Measurements from ENCODE around the gene NKX3-2. TPM values are rescaled to one million over a fixed set of nuclear protein-coding genes. Genes with fewer than 3 reads are reported as not detected.
A peak's percentile ranks its signal among the peaks of the same experiment; 100 is the strongest.

NKX3-2 gene
- not detected for total RNA-seq

- peaks cover 50% of the 10 kb centered on the region for H3K4me1 Mint-ChIP-seq (ENCODE audit: low read depth)
- peak within 1 kb of the TSS; percentile 74 for H3K4me3 Mint-ChIP-seq
- no peak for DNase-seq
- ChIA-PET CTCF (interaction anchor here (0.6 to 5.2 kb wide), 4 partner anchors 11 to 70 kb away, joined by 3 to 31 read pairs (median 10); no protein-coding TSS in a partner anchor), POLR2A (interaction anchor here (0.8 to 1.6 kb wide), 3 partner anchors 10 to 60 kb away, joined by 3 to 4 read pairs (median 3); no protein-coding TSS in a partner anchor)
- ATAC-seq = no peak
- no peaks in the 10 kb centered on the region for H3K9me3 Mint-ChIP-seq
- peaks cover 69% of the 10 kb centered on the region for H3K27me3 Mint-ChIP-seq
- H3K27ac Mint-ChIP-seq = no peak within 1 kb of the TSS
- peaks cover 3% of the 10 kb centered on the region for H3K36me3 Mint-ChIP-seq (ENCODE audit: low read depth)
- TF ChIP-seq CTCF (IDR thresholded peaks at IDR 0.05) = no peak
- intact Hi-C loops (cut with micrococcal nuclease) = no loop called here
These were observed at the start of gene NKX3-2 for GRCh38 chr4:13543839-13544605. Gene NKX3-2 (minus strand): TSS chr4:13544508. CDS start chr4:13544414, 94 bp downstream.

DNA sequence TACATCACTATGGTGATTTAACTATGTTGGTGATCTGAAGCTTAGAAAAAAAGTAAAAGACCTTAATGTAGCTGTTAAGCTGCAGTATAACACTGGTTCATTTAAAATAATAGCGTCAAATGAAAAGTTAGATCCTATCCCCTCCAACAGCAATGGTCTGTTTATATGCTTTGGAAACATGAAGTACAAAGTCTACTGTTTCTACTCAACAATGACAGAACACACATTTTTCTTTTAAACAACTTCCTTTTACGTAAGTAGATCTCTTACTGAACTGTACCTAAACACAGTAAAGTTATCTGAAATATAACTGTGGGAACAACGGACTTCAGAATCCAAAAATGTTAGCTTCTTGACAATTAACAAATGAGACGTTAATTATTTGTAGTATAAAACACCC is 47.9 kb upstream of the NKX3-2 start:
- no peaks in the 10 kb centered on the region for H3K9me3 Mint-ChIP-seq
- ATAC-seq (no peak), DNase-seq (no peak)
- no peak for TF ChIP-seq CTCF (IDR thresholded peaks at IDR 0.05)
- H3K4me3 Mint-ChIP-seq = no peak overlapping the region
- H3K36me3 Mint-ChIP-seq (ENCODE audit: low read depth) = peaks cover 25% of the 10 kb centered on the region
- ChIA-PET POLR2A (no interaction called here), CTCF (interaction anchor here (0.8 to 1.7 kb wide), 4 partner anchors 12 to 62 kb away, joined by 3 to 4 read pairs (median 3); no protein-coding TSS in a partner anchor)
- H3K4me1 Mint-ChIP-seq (ENCODE audit: low read depth) = no peaks in the 10 kb centered on the region
- intact Hi-C loops (cut with micrococcal nuclease) = no loop called here
- no peak overlapping the region for H3K27ac Mint-ChIP-seq
- no peaks in the 10 kb centered on the region for H3K27me3 Mint-ChIP-seq

- ATAC-seq (no peak), DNase-seq (no peak)
- peaks cover 20% of the 10 kb centered on the region for H3K36me3 Mint-ChIP-seq (ENCODE audit: low read depth)
- no peak for TF ChIP-seq CTCF (IDR thresholded peaks at IDR 0.05)
- H3K27me3 Mint-ChIP-seq = no peaks in the 10 kb centered on the region
- H3K4me3 Mint-ChIP-seq = no peak overlapping the region
- intact Hi-C loops (cut with micrococcal nuclease) = no loop called here
- ChIA-PET POLR2A (no interaction called here), CTCF (interaction anchor here (0.9 to 1.7 kb wide), 2 partner anchors 9 to 64 kb away, joined by 3 to 4 read pairs; no protein-coding TSS in a partner anchor)
- H3K27ac Mint-ChIP-seq = no peak overlapping the region
- H3K9me3 Mint-ChIP-seq = no peaks in the 10 kb centered on the region
- no peaks in the 10 kb centered on the region for H3K4me1 Mint-ChIP-seq (ENCODE audit: low read depth)
These were observed 46.5 kb upstream of the NKX3-2 start for GRCh38 chr4:13590766-13591165.

GRCh38 chr4:13588954-13589353 is 44.6 kb upstream of the NKX3-2 start:
- POLR2A ChIA-PET = no interaction called here
- no peak for TF ChIP-seq CTCF (IDR thresholded peaks at IDR 0.05)
- peaks cover 13% of the 10 kb centered on the region for H3K36me3 Mint-ChIP-seq (ENCODE audit: low read depth)
- no peaks in the 10 kb centered on the region for H3K4me1 Mint-ChIP-seq (ENCODE audit: low read depth)
- CTCF ChIA-PET = no interaction called here
- no peak overlapping the region for H3K27ac Mint-ChIP-seq
- no peaks in the 10 kb centered on the region for H3K27me3 Mint-ChIP-seq
- intact Hi-C loops (cut with micrococcal nuclease) = no loop called here
- ATAC-seq (no peak), DNase-seq (no peak)
- no peaks in the 10 kb centered on the region for H3K9me3 Mint-ChIP-seq
- H3K4me3 Mint-ChIP-seq = no peak overlapping the region

DNA sequence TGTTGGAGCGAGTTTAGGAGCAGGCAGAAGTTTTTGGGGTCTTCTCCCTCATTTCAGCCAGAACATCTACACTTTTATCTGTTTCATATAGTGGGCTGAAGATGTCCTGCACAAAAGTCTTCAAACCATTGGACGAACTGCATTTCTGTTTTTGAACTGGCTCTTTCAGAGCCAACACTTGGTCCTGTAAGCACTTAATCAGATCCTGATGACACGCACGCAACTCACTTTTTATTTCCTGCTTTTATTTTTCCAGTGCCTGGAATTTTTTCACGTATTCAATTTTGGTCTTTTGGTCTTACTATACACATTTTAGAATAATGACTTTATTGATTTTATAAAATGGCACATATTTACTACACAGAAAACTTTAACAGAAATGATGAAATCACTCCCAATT is 40.2 kb upstream of the NKX3-2 start:
- CTCF ChIA-PET = no interaction called here
- no peak overlapping the region for H3K4me3 Mint-ChIP-seq

More for the DNA sequence above, 40.2 kb upstream of the NKX3-2 start:
- DNase-seq = no peak
- Mint-ChIP-seq H3K27ac (no peak overlapping the region), H3K9me3 (no peaks in the 10 kb centered on the region), H3K4me1 (ENCODE audit: low read depth) (no peaks in the 10 kb centered on the region), H3K27me3 (no peaks in the 10 kb centered on the region), H3K36me3 (ENCODE audit: low read depth) (peaks cover 16% of the 10 kb centered on the region)
- ATAC-seq = no peak
- intact Hi-C loops (cut with micrococcal nuclease) = no loop called here
- POLR2A ChIA-PET = interaction anchor here (1.2 kb wide), 1 partner anchor 11 kb away, joined by 3 read pairs; no protein-coding TSS in a partner anchor
- no peak for TF ChIP-seq CTCF (IDR thresholded peaks at IDR 0.05)
